HG03159 (cell line): ENCODE measurements around the gene ARHGAP45.

Source experiments
- ATAC-seq: cut with Tn5 transposase; IDR thresholded peaks from one replicate; pipeline ENCODE4 v1.9.1; 2021; ENCODE audit warnings: mild to moderate bottlenecking, moderate library complexity; ENCODE audit not compliant: unreplicated experiment

ARHGAP45 gene

GRCh38 chr19:1054102-1055027, 12.6 kb upstream of the ARHGAP45 start:
- no peak for ATAC-seq

- ATAC-seq: no peak
Measured at GRCh38 chr19:1055028-1055425, 11.9 kb upstream of the ARHGAP45 start.

GRCh38 chr19:1055886-1056620, 10.9 kb upstream of the ARHGAP45 start:
- no peak for ATAC-seq

DNA sequence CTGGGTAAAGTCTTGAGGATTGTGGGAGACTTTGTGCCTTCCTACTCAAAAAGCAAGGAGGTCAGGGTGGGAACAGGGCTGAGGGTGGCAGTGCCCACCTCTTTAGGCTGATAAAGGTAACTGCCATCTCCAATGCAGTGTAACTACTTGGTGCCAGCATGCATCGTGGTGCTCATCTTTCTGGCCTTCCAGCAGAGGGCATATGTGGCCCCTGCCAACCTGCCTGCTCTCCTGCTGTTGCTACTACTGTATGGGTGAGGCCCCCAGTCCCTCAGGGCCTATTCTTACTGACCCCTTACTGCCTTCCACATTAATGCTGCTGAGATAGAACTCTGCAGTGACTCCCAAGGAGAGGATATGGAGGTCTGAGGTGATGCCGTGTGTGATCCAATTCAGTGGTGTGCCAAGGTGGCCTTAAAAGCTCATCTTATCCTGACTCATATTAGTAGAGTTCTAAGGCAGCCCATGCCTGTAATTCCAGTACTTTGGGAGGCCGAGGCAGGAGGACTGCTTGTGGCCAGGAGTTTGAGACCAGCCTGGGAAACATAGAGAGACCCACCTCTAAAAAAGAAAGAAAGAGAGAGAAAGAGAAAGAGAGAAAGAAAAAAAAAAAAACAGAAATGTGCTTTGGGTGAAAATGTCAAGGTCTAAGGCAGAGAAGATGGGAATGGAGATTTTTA, 9.7 kb upstream of the ARHGAP45 start:
- ATAC-seq: no peak

- no peak for ATAC-seq
Measured at GRCh38 chr19:1058112-1058511, 8.9 kb upstream of the ARHGAP45 start.

GRCh38 chr19:1060689-1061088, 6.3 kb upstream of the ARHGAP45 start:
- no peak for ATAC-seq

DNA sequence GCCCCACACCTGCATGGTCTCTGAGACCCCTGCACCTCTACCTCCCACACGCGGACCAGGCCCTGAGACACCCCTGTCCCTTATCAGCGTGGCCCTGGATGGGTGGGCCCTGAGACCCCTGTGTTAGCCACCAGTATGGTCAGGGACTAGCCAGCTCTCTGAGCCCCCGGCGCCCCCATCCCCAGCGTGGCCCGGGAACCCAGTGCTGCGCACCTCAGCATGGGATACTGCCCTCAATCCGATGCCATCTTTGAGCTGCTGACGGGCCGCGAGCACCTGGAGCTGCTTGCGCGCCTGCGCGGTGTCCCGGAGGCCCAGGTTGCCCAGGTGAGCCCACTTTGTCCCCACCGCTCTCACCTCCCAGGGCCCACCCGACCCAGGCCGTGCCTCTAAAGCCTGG, 5.0 kb upstream of the ARHGAP45 start:
- no peak for ATAC-seq

- no peak for ATAC-seq
Measured at GRCh38 chr19:1062387-1063029, 4.5 kb upstream of the ARHGAP45 start.

GRCh38 chr19:1063030-1063908, 3.7 kb upstream of the ARHGAP45 start:
- ATAC-seq: no peak

DNA sequence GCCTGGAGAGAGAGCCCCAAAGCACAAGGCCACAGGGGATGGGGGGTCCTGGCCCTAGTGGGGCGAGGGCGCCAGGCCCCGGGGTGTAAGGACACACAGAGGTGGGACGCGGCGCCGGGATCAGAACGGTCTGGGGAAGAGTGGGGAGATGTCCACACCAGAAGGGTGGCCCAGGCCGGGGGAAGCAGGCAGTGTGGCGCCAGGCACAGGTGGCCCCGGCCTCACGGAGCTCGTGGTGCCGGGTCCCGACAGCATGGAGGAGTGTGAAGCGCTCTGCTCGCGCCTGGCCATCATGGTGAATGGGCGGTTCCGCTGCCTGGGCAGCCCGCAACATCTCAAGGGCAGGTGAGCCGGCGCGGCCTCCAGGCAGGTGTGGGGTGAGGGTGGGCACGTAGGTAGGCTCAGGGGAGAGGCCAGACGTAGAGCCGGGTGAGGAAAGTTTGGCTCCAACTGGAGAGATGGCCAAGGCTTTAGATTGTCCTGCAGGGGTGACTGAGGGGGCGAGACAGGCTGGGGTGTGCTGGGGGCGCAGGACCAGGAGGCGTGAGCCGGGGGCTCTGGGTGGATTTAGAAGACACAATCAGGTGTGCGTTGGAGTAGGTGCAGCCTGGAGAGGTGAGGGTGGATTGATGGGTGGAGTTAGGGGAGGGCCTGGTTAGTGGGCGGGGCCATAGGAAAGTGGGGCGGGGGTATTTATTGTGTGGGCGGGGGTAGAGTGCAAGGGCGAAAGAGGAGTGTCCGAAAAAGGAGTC, 2.9 kb upstream of the ARHGAP45 start:
- ATAC-seq: no peak

- no peak for ATAC-seq
Measured at GRCh38 chr19:1064661-1065605, 2.0 kb upstream of the ARHGAP45 start.

- no peak for ATAC-seq
Measured at GRCh38 chr19:1065606-1066109, 1.3 kb upstream of the ARHGAP45 start.

DNA sequence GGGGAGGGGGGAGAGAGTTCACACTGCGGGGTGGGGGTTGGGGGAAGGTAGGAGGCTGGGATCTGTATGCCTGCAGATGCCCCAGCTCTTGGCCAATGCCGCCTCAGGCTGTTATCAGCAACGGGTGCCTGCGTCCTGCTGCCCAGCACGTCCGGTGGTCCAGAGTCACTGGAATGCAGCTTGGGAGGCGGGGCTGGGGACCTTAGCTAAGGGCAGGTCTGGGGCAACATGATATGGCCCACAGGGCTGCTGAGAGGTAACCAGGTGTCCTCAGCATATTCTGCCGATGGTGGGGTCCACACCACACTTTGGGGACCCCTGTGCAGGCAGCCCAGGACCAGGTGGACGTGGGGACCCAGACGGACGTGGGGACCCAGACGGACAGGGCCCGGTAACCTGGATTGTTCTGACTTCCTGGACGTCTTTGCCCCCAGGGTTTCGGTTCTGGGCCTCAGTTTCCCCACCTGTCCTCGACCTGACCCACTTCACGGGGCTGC, 668 bp upstream of the ARHGAP45 start:
- ATAC-seq: no peak

- ATAC-seq: peak; percentile 14
Measured at GRCh38 chr19:1067341-1067957, 482 bp downstream of the ARHGAP45 start.

GRCh38 chr19:1068009-1069001, 1.3 kb downstream of the ARHGAP45 start:
- no peak for ATAC-seq
